Karpas-422 (cell line): ENCODE data around the gene MLLT1. TPM values are rescaled to one million over a fixed set of nuclear protein-coding genes. Genes with fewer than 3 reads are reported as not detected.
A peak's percentile ranks its signal among the peaks of the same experiment; 100 is the strongest.
"Not testable (repeated sequence)": the region's sequence is repeated elsewhere in the genome, so short reads cannot be mapped to it uniquely, and the experiment has no call there.

Source experiments
- DNase-seq: peaks from one replicate; pipeline ENCODE4 v3.0.0-alpha.2; 2015
- H2AFZ ChIP-seq: fragments of 200-600 bp; sonication (generic); 2 replicates; pipeline ENCODE4 v1.6.1; 2014; ENCODE audit warnings: antibody characterized with exemption, low read length, mixed read lengths
- H3K27ac ChIP-seq: fragments of 200-600 bp; sonication (generic); 2 replicates; pipeline ENCODE4 v1.5.1; 2014; ENCODE audit warnings: mild to moderate bottlenecking, low read length, moderate library complexity
- H3K27me3 ChIP-seq: fragments of 200-600 bp; sonication (generic); 2 replicates; pipeline ENCODE4 v1.6.1; 2014; ENCODE audit warnings: low read length, mixed read lengths
- H3K36me3 ChIP-seq: fragments of 200-600 bp; sonication (generic); 2 replicates; pipeline ENCODE4 v1.6.1; 2014; ENCODE audit warnings: low read length, mixed read lengths; ENCODE audit not compliant: insufficient read depth
- H3K4me1 ChIP-seq: fragments of 200-600 bp; sonication (generic); 2 replicates; pipeline ENCODE4 v1.6.1; 2014; ENCODE audit warnings: mild to moderate bottlenecking, low read length, mixed read lengths
- H3K4me2 ChIP-seq: fragments of 200-600 bp; sonication (generic); 2 replicates; pipeline ENCODE4 v1.6.1; 2014; ENCODE audit warnings: low read length, low read depth, mild to moderate bottlenecking; ENCODE audit not compliant: poor library complexity, severe bottlenecking
- H3K4me3 ChIP-seq: fragments of 200-600 bp; sonication (generic); 2 replicates; pipeline ENCODE4 v1.5.1; 2014; ENCODE audit warnings: mild to moderate bottlenecking, antibody characterized with exemption, low read length, mixed read lengths
- H3K79me2 ChIP-seq: fragments of 200-600 bp; sonication (generic); 2 replicates; pipeline ENCODE4 v1.6.1; 2014; ENCODE audit warnings: mild to moderate bottlenecking, low read length, mixed read lengths
- H3K9ac ChIP-seq: fragments of 200-600 bp; sonication (generic); 2 replicates; pipeline ENCODE4 v1.6.0; 2014; ENCODE audit warnings: low read length
- H3K9me2 ChIP-seq: fragments of 200-600 bp; sonication (generic), shearing (Covaris generic); replicated peaks from 2 replicates; pipeline ENCODE4 v1.6.0; 2014; ENCODE audit warnings: mild to moderate bottlenecking, low read length, moderate library complexity; ENCODE audit not compliant: insufficient read depth
- H3K9me3 ChIP-seq: fragments of 300-700, 200-600 bp; sonication (generic); 2 replicates; pipeline ENCODE4 v1.6.1; 2014; ENCODE audit warnings: low read length, mixed read lengths
- H4K20me1 ChIP-seq: fragments of 200-600 bp; sonication (generic); 2 replicates; pipeline ENCODE4 v1.6.1; 2014; ENCODE audit warnings: mild to moderate bottlenecking, antibody characterized with exemption, low read length, low read depth; ENCODE audit not compliant: insufficient read depth
- total RNA-seq: library from RNA; depleted of rRNA; stranded (reverse); fragments of >200 nt; shearing (Covaris generic); gene quantifications from 2 replicates; pipeline ENCODE4 v1.2.3, GENCODE V29; 2014; ENCODE audit warnings: low replicate concordance; rRNA removed

Gene MLLT1
- 9.3 and 19.5 TPM in 2 replicates for total RNA-seq

DNA sequence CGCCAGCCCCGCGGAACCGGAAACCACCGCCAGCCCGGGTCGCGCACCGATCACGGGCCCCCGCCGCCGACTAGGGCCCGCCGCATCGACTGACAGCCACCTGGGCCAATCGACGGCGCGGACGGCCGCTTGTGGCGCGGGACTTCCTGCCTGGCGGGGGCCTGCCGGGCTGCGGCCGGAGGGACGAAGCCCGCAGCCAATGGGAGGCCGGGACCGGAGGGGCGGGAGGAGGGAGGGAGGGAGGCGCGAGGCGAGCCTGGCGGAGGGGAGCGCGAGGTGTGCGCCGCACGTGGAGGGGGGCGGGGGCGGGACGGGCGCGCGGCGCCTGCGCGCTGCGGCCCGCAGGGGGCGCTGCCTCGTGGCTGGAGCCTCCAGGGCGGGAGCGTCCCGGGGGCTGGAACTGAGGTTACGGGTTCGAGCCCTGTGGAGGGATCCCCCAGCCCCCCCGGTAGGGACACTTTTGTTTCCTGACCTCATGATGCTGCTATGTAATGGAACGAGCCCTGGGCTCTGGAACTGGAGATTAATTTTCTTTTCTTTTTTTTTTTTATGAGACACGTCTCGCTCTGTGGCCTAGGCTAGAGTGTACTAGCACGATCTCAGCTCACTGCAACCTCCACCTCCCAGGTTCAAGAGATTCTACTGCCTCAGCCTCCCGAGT, at the start of gene MLLT1:
TSS of gene MLLT1 (minus strand) at position 45 of the 661 bp plus-strand sequence. CDS start 191 bp downstream, outside the sequence.
- Histone ChIP-seq H3K36me3 (no peaks in the 10 kb centered on the region), H3K9me3 (no peaks in the 10 kb centered on the region), H2AFZ (no peak within 1 kb of the TSS), H3K9me2 (no peaks in the 10 kb centered on the region), H3K79me2 (peaks cover 44% of the 10 kb centered on the region), H4K20me1 (peaks cover 39% of the 10 kb centered on the region; the same call in 1 of the 2 replicates), H3K4me3 (peak within 1 kb of the TSS; percentile 82), H3K4me1 (peaks cover 24% of the 10 kb centered on the region), H3K27me3 (no peaks in the 10 kb centered on the region), H3K9ac (peak within 1 kb of the TSS; percentile 99), H3K27ac (peak within 1 kb of the TSS; percentile 42; the same call in 1 of the 2 replicates), H3K4me2 (peak within 1 kb of the TSS; percentile 87)
- DNase-seq: peak; percentile 99

DNA sequence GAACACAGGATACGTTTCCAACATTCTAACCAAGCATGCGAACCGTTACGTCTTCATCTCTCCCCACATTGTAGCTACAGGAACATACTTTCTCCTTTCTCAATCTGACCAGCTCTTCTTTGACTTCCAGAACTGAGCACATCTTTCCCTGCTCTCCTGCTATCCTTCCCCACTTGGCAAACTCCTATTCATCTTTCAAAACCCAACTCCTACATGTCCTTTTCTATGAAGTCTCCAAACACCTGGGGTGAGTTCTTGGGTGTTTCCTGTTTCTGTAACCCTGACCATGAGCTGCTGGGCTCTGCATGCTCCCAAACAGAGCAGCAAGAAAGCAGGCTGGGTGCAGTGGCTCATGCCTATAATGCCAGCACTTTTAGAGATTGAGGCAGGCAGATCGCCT, 47.0 kb upstream of the MLLT1 start:
- H3K4me2 ChIP-seq: no peak overlapping the region
- no peaks in the 10 kb centered on the region for H3K4me1 ChIP-seq
- no peaks in the 10 kb centered on the region for H3K36me3 ChIP-seq
- H4K20me1 ChIP-seq: no peaks in the 10 kb centered on the region
- no peaks in the 10 kb centered on the region for H3K9me2 ChIP-seq
- DNase-seq: no peak
- no peaks in the 10 kb centered on the region for H3K9me3 ChIP-seq
- H3K4me3 ChIP-seq: no peak overlapping the region
- no peaks in the 10 kb centered on the region for H3K79me2 ChIP-seq
- no peaks in the 10 kb centered on the region for H3K27me3 ChIP-seq
- no peak overlapping the region for H3K27ac ChIP-seq
- no peak overlapping the region for H3K9ac ChIP-seq
- H2AFZ ChIP-seq: no peak overlapping the region

DNA sequence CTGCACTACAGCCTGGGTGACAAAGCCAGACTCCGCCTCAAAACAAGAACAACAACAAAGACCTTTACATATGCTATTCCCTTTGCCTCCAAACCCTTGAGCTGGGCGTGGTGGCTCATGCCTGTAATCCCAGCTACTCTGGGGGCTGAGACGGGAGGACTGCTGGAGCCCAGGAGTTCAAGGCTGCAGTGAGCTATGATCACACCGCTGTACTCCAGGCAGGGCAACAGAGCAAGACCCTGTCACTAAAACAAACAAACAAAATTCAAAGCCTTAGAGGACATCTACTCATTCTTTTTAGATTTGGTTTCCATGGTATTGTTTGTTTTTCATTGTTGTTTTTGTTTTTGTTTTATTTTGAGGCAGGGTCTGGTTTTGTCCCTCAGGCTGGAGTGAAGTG, 45.8 kb upstream of the MLLT1 start:
- Histone ChIP-seq H3K27ac (no peak overlapping the region), H3K79me2 (no peaks in the 10 kb centered on the region), H3K4me2 (no peak overlapping the region), H3K36me3 (no peaks in the 10 kb centered on the region), H3K9me3 (no peaks in the 10 kb centered on the region), H4K20me1 (no peaks in the 10 kb centered on the region), H3K4me1 (no peaks in the 10 kb centered on the region), H2AFZ (no peak overlapping the region), H3K4me3 (no peak overlapping the region), H3K27me3 (no peaks in the 10 kb centered on the region), H3K9ac (no peak overlapping the region), H3K9me2 (no peaks in the 10 kb centered on the region)
- DNase-seq: no peak

GRCh38 chr19:6324757-6325156, 45.0 kb upstream of the MLLT1 start:
- no peak for DNase-seq
- no peaks in the 10 kb centered on the region for H3K9me3 ChIP-seq
- H3K79me2 ChIP-seq: no peaks in the 10 kb centered on the region
- H2AFZ ChIP-seq: no peak overlapping the region
- H3K4me1 ChIP-seq: no peaks in the 10 kb centered on the region
- no peak overlapping the region for H3K4me3 ChIP-seq
- H3K27me3 ChIP-seq: no peaks in the 10 kb centered on the region
- H4K20me1 ChIP-seq: no peaks in the 10 kb centered on the region
- no peak overlapping the region for H3K27ac ChIP-seq
- no peaks in the 10 kb centered on the region for H3K9me2 ChIP-seq
- H3K36me3 ChIP-seq: no peaks in the 10 kb centered on the region
- H3K4me2 ChIP-seq: no peak overlapping the region
- H3K9ac ChIP-seq: no peak overlapping the region

DNA sequence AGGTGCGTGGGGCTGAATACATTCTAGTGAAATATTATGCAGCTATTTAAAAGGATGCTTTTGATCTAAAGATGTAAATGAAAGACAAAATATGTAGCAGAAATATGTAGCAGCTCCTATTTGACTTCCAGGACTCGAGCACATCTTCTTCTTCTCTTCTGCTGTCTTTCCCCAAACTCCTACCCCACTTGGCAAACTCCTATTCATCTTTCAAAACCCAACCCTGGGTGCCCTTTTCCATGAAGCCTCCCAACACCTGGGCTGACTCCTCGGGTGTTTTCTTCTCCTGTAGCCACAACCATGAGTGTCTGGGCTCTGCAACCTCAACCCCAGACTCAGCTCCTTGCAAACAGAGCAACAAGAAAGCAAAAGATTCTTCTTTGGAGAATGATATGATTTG, 42.5 kb upstream of the MLLT1 start:
- no peak for DNase-seq
- Histone ChIP-seq H3K27me3 (no peaks in the 10 kb centered on the region), H3K79me2 (no peaks in the 10 kb centered on the region), H3K4me2 (no peak overlapping the region), H2AFZ (no peak overlapping the region), H3K9ac (no peak overlapping the region), H3K27ac (no peak overlapping the region), H3K9me2 (no peaks in the 10 kb centered on the region), H3K36me3 (no peaks in the 10 kb centered on the region), H3K4me1 (no peaks in the 10 kb centered on the region), H3K4me3 (no peak overlapping the region), H3K9me3 (no peaks in the 10 kb centered on the region), H4K20me1 (no peaks in the 10 kb centered on the region)

GRCh38 chr19:6319376-6319775, 39.6 kb upstream of the MLLT1 start:
- Histone ChIP-seq H3K4me3 (no peak overlapping the region), H3K9me2 (no peaks in the 10 kb centered on the region), H3K9ac (no peak overlapping the region), H3K4me1 (no peaks in the 10 kb centered on the region), H2AFZ (no peak overlapping the region), H4K20me1 (no peaks in the 10 kb centered on the region), H3K79me2 (no peaks in the 10 kb centered on the region), H3K9me3 (no peaks in the 10 kb centered on the region), H3K36me3 (no peaks in the 10 kb centered on the region), H3K27me3 (no peaks in the 10 kb centered on the region), H3K27ac (no peak overlapping the region), H3K4me2 (no peak overlapping the region)
- DNase-seq: no peak

- Histone ChIP-seq H3K27me3 (no peaks in the 10 kb centered on the region), H3K9me2 (no peaks in the 10 kb centered on the region), H2AFZ (no peak overlapping the region), H3K79me2 (no peaks in the 10 kb centered on the region), H4K20me1 (no peaks in the 10 kb centered on the region), H3K4me2 (no peak overlapping the region), H3K9ac (no peak overlapping the region), H3K27ac (no peak overlapping the region), H3K9me3 (no peaks in the 10 kb centered on the region), H3K4me3 (no peak overlapping the region), H3K36me3 (no peaks in the 10 kb centered on the region), H3K4me1 (no peaks in the 10 kb centered on the region)
- DNase-seq: no peak
Observed at GRCh38 chr19:6318772-6319171, 39.0 kb upstream of the MLLT1 start.

- not testable (repeated sequence) for H3K4me3 ChIP-seq, H4K20me1 ChIP-seq, H3K79me2 ChIP-seq, H3K27ac ChIP-seq, H3K4me2 ChIP-seq, H3K9me3 ChIP-seq, H3K4me1 ChIP-seq, H2AFZ ChIP-seq, H3K9ac ChIP-seq, H3K9me2 ChIP-seq, DNase-seq, H3K36me3 ChIP-seq, H3K27me3 ChIP-seq
Observed at GRCh38 chr19:6315646-6316045, 35.9 kb upstream of the MLLT1 start.
